ENCODE results near the gene MMP26. TPM values are rescaled to one million over a fixed set of nuclear protein-coding genes. Genes with fewer than 3 reads are reported as not detected.

Gene MMP26
- not detected for total RNA-seq

DNA sequence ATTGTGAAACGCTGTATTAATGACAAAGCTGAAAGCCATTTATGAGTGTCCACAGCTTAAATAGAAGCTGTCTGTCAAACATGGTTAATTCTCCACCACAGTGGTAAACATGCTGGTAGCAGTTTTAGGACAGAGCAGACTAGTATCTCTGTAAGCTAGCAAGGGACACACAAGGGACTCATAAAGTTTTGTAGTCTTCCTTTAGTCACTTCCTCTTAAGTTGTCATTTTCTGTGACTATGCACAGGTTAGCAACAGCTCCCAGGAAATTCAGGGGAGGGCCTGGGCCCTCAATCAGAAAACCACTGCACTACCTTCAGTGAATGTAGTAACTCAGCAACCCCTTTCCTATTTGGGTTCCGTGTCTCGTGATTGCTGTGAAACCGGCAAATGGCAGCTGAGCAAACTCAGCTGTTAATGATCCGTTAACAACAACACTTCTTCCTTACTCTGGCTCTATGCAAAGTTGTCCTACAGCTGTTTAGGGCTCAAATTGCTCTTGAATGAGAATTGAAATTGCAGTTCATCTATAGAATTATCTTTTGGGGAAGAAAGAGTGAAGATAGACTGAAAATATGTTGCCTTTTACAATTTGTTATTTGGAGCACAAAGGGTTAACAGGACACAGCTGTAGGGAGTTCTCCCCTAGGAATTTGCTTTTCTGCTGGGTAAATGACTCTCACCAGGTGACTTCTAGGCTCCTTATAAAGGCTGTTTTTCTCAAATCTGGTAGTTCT, at the start of gene MMP26:
TSS of gene MMP26 (plus strand) at position 731 of the 736 bp plus-strand sequence.
- DNase-seq: peak; percentile 74

DNA sequence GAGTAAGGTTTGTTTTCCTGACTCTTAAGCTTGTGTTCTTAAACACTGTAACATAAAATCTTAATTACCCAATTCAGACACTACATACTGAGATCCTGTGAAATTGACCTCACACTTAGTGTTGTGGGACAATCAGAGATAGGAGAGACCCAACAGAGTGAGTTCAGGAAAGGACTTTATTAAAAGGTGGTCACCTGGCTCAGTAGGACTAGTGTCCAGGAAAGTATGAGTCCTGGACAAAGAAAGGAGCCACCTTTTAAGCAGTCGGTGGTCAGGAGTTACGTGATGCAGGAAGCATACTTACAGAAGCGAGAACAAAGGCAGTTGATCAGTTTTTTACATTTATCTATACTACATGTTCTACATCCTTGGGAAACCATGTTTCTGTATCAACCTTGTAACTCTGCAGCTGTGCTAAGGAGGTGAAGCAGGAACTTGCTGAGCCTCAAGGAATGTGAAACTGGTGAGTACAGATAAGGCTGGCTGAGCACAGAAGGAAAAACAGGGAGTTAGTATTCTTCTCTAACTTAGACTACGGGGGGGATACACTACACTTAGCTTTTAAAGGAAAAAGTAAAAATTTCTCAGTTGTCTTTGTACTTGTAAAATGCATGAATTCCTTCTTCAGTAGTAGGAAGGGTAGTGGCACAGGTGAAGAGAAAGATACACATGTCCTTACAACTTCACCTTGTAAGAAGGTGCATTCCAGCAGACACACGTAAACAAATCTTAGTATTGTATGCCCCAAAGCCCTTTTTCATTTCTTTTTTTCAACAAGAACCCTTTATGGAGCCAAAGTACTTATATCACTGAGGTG, 45.7 kb upstream of the MMP26 start:
- no peak for DNase-seq

GRCh38 chr11:4662876-4663275, 41.7 kb upstream of the MMP26 start:
- no peak for DNase-seq

DNA sequence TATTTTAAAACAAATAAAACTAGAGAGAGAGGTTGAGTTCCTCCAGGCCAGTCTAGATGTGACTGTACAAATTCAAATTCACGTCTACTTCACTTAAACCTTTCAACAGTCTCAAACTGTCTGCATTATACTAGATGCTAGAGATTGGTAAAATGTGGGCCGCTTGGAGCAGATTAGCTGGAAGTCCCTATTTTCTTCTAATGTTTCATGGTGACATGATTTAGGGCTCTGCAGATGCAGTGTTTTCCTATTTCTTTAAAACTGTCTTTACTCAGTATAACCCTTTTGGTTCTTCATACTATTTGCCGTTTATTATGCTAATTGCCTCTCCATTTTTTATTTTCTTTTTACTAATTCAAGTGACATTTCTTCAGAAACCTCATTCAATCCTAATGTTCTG, 40.4 kb upstream of the MMP26 start:
- no peak for DNase-seq

DNA sequence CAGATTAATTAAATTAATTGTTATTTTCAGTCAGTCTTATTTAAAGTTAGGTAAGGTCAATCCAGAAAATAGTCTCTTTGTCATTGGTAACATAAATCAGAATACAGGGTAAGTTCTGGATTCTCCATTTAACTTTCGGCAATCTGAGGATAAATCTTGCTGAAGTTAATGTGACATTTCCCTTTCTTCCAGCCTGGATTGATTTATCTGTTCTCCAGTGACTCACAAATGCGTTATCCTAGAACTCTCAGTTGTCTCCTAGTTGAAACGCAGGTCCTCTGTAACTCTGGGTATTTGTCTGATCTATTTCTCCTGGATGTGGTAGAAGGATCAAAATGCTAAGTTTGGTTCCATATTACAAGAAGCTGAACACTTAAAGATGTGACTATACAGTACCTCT, 39.8 kb upstream of the MMP26 start:
- no peak for DNase-seq

DNA sequence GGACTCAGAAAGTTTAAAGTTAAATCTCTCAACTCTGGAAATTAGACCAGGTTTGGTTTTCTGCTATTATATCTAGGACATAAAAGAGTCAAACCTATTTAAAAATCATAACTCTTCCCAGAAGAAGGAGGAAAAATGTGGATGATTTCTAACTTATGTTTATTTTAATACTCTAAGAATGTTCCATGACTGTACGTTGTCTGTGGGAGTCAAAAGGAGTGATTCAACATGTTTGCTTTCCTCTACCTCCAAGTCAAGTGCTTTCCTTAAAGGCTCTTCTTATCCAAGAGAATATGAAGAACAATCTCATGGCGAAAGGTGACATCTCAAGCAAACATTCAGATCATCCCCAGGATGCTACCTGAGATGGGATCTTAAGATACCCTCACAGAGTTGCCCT, 39.2 kb upstream of the MMP26 start:
- DNase-seq: no peak

- DNase-seq: no peak
Measured at GRCh38 chr11:4671741-4672140, 32.8 kb upstream of the MMP26 start.

- DNase-seq: no peak
Measured at GRCh38 chr11:4672470-4672869, 32.1 kb upstream of the MMP26 start.

DNA sequence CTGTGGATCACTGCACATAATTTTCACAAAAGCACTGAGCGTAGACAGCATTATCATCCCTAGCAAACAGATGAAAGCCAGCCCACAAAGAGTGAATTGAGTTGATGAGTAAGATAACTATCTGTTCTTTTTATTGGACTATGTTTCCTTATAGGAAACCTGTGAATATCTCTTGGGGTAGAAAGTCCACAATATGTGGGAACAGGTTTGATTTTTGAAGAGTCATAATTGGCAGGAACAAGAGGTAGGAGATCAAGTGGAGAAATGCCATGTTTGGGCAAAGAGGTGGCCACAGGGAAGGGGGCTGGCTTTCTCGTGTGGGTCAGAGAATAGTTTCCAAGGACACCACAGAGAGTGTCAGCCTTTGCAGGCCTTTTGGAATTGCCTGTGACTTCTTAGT, 30.8 kb upstream of the MMP26 start:
- no peak for DNase-seq

GRCh38 chr11:4677948-4678347, 26.6 kb upstream of the MMP26 start:
- DNase-seq: no peak

DNA sequence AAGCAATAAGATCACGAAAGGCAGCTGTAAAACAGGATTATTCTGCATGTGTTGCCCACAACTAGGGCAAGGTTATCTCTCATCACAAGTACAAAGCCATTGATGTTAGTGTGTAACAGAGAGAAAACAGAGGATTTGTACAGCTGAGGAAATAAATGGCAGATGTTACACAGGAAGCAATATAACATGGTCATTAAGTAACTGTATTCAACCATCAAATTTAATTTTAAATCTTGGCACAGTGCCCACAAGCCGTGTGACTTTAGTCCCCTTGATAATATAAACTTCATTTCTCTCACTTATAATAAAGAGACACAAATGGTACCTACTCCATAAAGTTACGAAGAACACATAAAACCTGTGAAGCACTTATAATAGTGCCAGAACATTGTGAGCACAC, 24.2 kb upstream of the MMP26 start:
- no peak for DNase-seq

GRCh38 chr11:4682623-4683419, 21.8 kb upstream of the MMP26 start:
- no peak for DNase-seq

- DNase-seq: no peak
Measured at GRCh38 chr11:4684631-4685285, 19.8 kb upstream of the MMP26 start.

- no peak for DNase-seq
Measured at GRCh38 chr11:4695442-4695841, 9.1 kb upstream of the MMP26 start.

DNA sequence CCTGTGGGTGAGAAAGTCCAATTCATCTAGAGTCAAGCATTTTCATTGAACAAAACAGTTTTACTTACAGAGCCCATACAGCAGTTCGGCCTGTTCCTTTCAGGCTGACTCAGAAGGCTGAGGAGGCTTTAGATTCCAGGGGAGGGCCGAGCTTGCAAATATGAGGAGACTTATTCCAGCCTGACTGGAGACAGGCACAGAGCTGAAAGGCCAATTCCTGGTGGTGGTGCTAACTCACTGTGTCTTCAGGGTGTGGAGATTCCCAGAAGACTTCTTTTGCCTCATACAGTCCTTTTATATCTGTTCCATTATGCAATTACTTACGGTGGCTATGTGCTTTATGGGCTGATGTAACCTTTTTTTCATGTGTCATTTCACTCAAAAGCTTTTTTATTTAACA, 7.0 kb upstream of the MMP26 start, which contains the start of gene OR51E2:
TSS of gene OR51E2 (minus strand) at position 269 of the 400 bp plus-strand sequence. CDS start 15,142 bp downstream, outside the sequence.
- DNase-seq: peak; percentile 17

DNA sequence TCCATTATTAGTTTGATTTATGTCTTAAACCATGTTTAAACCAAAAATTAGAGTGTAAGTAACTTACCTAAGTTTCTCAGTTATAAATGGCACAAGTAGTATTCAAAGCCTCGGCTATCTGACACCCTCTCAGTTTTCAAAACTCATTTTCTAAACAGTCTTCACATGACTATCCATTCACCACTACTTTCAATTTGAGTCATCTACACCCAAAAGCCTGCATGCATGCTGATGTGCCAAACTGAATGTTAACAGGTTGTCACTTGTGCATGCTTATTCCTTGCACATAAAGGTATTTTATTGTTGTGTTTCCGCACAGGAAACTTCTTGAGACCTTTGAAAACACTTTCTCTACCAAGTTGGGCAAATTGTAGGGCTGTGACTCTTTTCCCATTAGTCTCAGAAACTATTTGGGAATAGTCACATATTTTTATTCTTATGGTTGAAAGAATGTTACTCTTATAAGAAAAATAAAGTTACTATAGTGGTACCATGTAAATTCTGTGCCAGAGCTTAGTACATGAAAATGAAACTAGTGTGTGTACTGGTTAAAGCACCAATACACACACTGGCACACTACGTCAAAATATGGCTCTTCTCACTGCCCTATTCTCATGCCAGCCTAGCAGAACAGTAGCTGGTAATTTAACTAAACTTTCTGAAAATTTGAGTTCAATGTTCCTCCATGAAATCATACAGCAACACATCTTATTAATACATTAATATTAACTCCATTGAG, 4.7 kb upstream of the MMP26 start:
- DNase-seq: no peak

- no peak for DNase-seq
Measured at GRCh38 chr11:4700436-4700820, 4.2 kb upstream of the MMP26 start.

DNA sequence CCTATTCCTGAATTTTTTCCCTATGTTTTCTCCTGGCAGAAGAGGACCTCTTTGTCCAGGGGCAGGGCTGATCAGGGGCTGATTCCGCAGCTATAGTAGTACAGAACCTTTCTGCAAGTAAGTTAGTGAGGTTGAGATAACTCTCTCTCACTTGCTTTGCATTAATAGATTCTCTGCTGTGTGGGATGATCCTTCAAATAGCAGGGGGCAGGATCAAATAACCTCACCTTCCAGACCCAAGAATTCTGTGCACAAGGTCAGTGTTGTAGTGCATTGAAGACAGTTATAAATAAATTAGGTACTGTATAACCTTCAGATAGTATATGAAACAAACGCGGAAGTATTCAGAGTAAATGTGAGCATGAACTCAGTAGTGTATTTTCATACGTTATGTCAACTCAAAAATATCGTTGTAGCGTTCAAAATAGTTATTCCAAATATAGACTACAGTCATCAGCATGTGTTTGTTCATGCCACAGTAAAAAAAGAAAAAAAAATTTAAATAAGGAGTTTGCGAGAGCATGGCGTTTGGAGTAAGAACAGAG, 278 bp downstream of the MMP26 start:
- peak; percentile 15 for DNase-seq

DNA sequence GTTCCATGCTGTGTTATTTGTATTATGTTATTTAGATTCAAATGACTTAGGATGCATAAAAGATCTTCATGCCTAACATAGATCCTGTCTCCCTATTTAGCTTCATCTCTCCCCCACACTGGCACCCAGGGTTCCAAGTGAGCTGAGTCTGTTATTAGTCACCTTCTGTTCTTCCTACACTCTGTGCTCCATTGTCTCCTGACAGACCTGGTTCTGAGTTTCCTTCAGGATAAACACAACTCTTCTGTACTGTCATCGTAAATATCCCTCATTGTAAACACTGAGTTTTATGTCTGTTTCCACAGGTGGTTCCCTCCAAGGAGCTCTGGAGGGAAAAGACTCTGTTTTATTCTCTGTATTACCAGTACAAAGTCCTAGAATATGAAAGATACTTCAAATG, 8.7 kb downstream of the MMP26 start:
- DNase-seq: no peak

GRCh38 chr11:4714300-4714699, 9.7 kb downstream of the MMP26 start:
- DNase-seq: no peak

Measured in tongue (tissue), 2 donors.